Amniotic epithelial cell (primary cell): ENCODE measurements around the gene NIPAL4.

Source experiments
- DNase-seq: peaks from one replicate; pipeline ENCODE4 v3.0.0-alpha.2; 2010; ENCODE audit warnings: low read depth

NIPAL4 gene

GRCh38 chr5:157485811-157486210 is 25.8 kb downstream of the NIPAL4 start:
- no peak for DNase-seq

- no peak for DNase-seq
Measured at GRCh38 chr5:157486221-157486681, 26.2 kb downstream of the NIPAL4 start.

GRCh38 chr5:157486861-157487260 is 26.8 kb downstream of the NIPAL4 start:
- no peak for DNase-seq

GRCh38 chr5:157487358-157487757 is 27.3 kb downstream of the NIPAL4 start:
- no peak for DNase-seq

- DNase-seq: no peak
Measured at GRCh38 chr5:157491471-157491995, 31.5 kb downstream of the NIPAL4 start.

GRCh38 chr5:157492886-157493285 is 32.9 kb downstream of the NIPAL4 start:
- DNase-seq: no peak

GRCh38 chr5:157494178-157494832 is 34.3 kb downstream of the NIPAL4 start:
- no peak for DNase-seq

GRCh38 chr5:157496864-157497263 is 36.9 kb downstream of the NIPAL4 start:
- no peak for DNase-seq

- no peak for DNase-seq
Measured at GRCh38 chr5:157497875-157498611, 38.0 kb downstream of the NIPAL4 start.

- peak; percentile 55 for DNase-seq
Measured at GRCh38 chr5:157502143-157502647, 42.2 kb downstream of the NIPAL4 start.

GRCh38 chr5:157504053-157504452 is 44.0 kb downstream of the NIPAL4 start:
- no peak for DNase-seq

GRCh38 chr5:157505496-157505895 is 45.5 kb downstream of the NIPAL4 start:
- no peak for DNase-seq

GRCh38 chr5:157506066-157506590 is 46.1 kb downstream of the NIPAL4 start:
- peak; percentile 82 for DNase-seq

- DNase-seq: no peak
Measured at GRCh38 chr5:157506981-157507780, 47.2 kb downstream of the NIPAL4 start.

- no peak for DNase-seq
Measured at GRCh38 chr5:157509093-157509492, 49.1 kb downstream of the NIPAL4 start.

- DNase-seq: no peak
Measured at GRCh38 chr5:157509587-157509986, 49.6 kb downstream of the NIPAL4 start.

GRCh38 chr5:157510682-157511081 is 50.7 kb downstream of the NIPAL4 start:
- DNase-seq: no peak

GRCh38 chr5:157511651-157512644 is 51.9 kb downstream of the NIPAL4 start:
- peak; percentile 95 for DNase-seq

GRCh38 chr5:157513182-157513581 is 53.2 kb downstream of the NIPAL4 start:
- no peak for DNase-seq

- no peak for DNase-seq
Measured at GRCh38 chr5:157514974-157515373, 55.0 kb downstream of the NIPAL4 start.

GRCh38 chr5:157516006-157516405 is 56.0 kb downstream of the NIPAL4 start:
- DNase-seq: peak; percentile 97
